Immature natural killer cell (primary cell): ENCODE results near the gene KLHL26. TPM values are rescaled to one million over a fixed set of nuclear protein-coding genes. Genes with fewer than 3 reads are reported as not detected.

Experiments
- DNase-seq, 3 donors: peaks; one replicate each; pipeline ENCODE4 v3.0.0; 2022; ENCODE audit warnings: mixed read lengths in 1 of 3
- H3K27ac Mint-ChIP-seq, 6 donors: one replicate each; pipeline ENCODE4 v1.8.0; 2020; ENCODE audit warnings: mixed read lengths in 6 of 6, mild to moderate bottlenecking in 5 of 6, inconsistent platforms in 4 of 6, moderate library complexity in 3 of 6
- H3K27me3 Mint-ChIP-seq, 3 donors: one replicate each; pipeline ENCODE4 v1.8.0; 2020 to 2021; ENCODE audit warnings: low read depth in 3 of 3, mild to moderate bottlenecking in 3 of 3, mixed read lengths in 3 of 3, moderate library complexity in 3 of 3, inconsistent platforms in 1 of 3
- H3K36me3 Mint-ChIP-seq, 3 donors: one replicate each; pipeline ENCODE4 v1.8.0; 2020; ENCODE audit warnings: mixed read lengths in 3 of 3, inconsistent platforms in 2 of 3, mild to moderate bottlenecking in 2 of 3
- H3K4me1 Mint-ChIP-seq, 2 donors: one replicate each; pipeline ENCODE4 v1.8.0; 2020; ENCODE audit warnings: inconsistent platforms in 2 of 2, mild to moderate bottlenecking in 2 of 2, mixed read lengths in 2 of 2, moderate library complexity in 1 of 2
- H3K4me3 Mint-ChIP-seq, 5 donors: one replicate each; pipeline ENCODE4 v1.8.0; 2020; ENCODE audit warnings: mild to moderate bottlenecking in 5 of 5, mixed read lengths in 5 of 5, inconsistent platforms in 3 of 5, moderate library complexity in 3 of 5
- H3K9me3 Mint-ChIP-seq, 6 donors: one replicate each; pipeline ENCODE4 v1.8.0; 2020; ENCODE audit warnings: mild to moderate bottlenecking in 6 of 6, mixed read lengths in 6 of 6, inconsistent platforms in 4 of 6, moderate library complexity in 3 of 6
- polyA plus RNA-seq, 3 donors: library from polyadenylated mRNA; unstranded; fragments of 300-500 nt; fragmentation: Illumina TruSeq; gene quantifications; one replicate each; pipeline ENCODE4 v1.2.3, GENCODE V29; 2021

KLHL26 gene
- polyA plus RNA-seq, 3 donors from 2014 or later, result 1.6 to 4.8 (median 4.5) TPM

DNA sequence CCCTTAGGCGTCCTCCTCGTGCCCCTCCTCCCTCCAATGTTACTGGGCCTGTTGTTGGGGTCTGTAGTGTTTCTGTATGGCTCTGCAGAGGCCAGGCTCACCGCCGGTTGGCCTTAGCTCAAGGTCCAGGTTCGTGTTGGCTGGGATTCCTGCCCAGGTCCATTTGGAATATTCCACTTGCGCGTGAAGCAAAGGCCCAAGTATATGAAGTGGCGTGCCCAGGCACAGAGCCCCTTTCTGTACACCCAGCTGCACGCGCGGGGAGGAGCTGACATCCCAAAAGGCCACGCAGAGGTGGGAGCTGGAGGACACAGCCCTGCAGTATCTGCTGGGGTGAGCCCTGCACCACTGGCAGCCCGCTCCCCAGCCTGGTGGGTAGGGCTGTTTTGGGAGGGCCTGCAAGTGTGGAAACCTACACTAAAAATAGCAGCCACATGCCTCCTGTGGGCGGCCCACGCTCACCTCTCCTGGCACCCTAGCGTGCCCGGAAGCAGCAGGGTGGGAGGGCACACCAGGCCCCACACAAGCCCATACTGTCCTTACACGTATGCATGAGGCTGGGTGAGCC lies 76.8 kb downstream of the KLHL26 start:
- Mint-ChIP-seq H3K36me3 (no peaks in the 10 kb centered on the region), H3K4me1 (peaks cover 36 to 38% of the 10 kb centered on the region in 2 donors)

DNA sequence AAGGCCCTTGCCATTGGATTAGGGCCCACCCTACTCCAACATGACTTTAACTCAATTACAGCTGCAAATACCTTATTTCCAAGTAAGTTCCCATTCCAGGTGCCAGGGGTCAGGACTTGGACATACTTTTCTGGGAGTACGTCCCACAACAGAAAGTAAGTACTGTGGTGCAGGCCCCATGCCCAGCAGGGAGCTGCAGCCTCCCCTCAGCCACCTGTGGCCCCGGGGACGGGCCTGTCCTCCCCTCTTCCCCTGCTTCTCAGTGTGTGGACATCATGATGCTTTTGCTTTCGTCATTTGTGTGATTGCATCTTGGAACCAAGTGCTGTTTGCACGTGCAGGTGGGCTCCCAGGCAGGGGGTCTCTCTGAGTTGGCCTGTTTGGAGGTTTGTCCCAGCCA lies 78.6 kb downstream of the KLHL26 start:
- peak overlapping the region in 2 of 6 donors; percentile 12 to 17 for H3K27ac Mint-ChIP-seq
- no peak for DNase-seq
- peaks cover 33 to 40% of the 10 kb centered on the region in 2 donors for H3K4me1 Mint-ChIP-seq
- peak overlapping the region in 3 of 5 donors; percentile 32 to 64 (median 60) for H3K4me3 Mint-ChIP-seq
- H3K36me3 Mint-ChIP-seq, result no peaks in the 10 kb centered on the region
- H3K27me3 Mint-ChIP-seq, result peaks cover 0 to 4% (median 3%) of the 10 kb centered on the region in 3 donors
- H3K9me3 Mint-ChIP-seq, result no peaks in the 10 kb centered on the region

More for the DNA sequence above, 76.8 kb downstream of the KLHL26 start:
- peak overlapping the region in 2 of 6 donors; percentile 1 to 54 for H3K27ac Mint-ChIP-seq
- no peaks in the 10 kb centered on the region for H3K9me3 Mint-ChIP-seq
- H3K4me3 Mint-ChIP-seq, result peak overlapping the region; percentile 18 to 55 (median 33)
- peak; percentile 19 to 33 (median 30) for DNase-seq
- peaks cover 0 to 6% (median 4%) of the 10 kb centered on the region in 3 donors for H3K27me3 Mint-ChIP-seq

GRCh38 chr19:18716857-18717256 lies 80.0 kb downstream of the KLHL26 start:
- Mint-ChIP-seq H3K9me3 (no peaks in the 10 kb centered on the region), H3K36me3 (no peaks in the 10 kb centered on the region), H3K4me3 (no peak overlapping the region), H3K27me3 (peaks cover 0 to 4% (median 3%) of the 10 kb centered on the region in 3 donors), H3K4me1 (peaks cover 38 to 40% of the 10 kb centered on the region in 2 donors), H3K27ac (peak overlapping the region in 2 of 6 donors; percentile 37 to 76)
- no peak for DNase-seq

GRCh38 chr19:18717601-18718000 lies 80.8 kb downstream of the KLHL26 start:
- peaks cover 0 to 4% (median 3%) of the 10 kb centered on the region in 3 donors for H3K27me3 Mint-ChIP-seq
- no peak overlapping the region for H3K4me3 Mint-ChIP-seq
- peaks cover 38 to 40% of the 10 kb centered on the region in 2 donors for H3K4me1 Mint-ChIP-seq

GRCh38 chr19:18718015-18718526 lies 81.2 kb downstream of the KLHL26 start:
- H3K4me3 Mint-ChIP-seq, result no peak overlapping the region
- H3K9me3 Mint-ChIP-seq, result no peaks in the 10 kb centered on the region
- no peak for DNase-seq
- H3K36me3 Mint-ChIP-seq, result no peaks in the 10 kb centered on the region
- H3K27me3 Mint-ChIP-seq, result peaks cover 0 to 4% (median 3%) of the 10 kb centered on the region in 3 donors
- H3K4me1 Mint-ChIP-seq, result peaks cover 35 to 36% of the 10 kb centered on the region in 2 donors
- peak overlapping the region in 4 of 6 donors; percentile 28 to 63 (median 41) for H3K27ac Mint-ChIP-seq

More at GRCh38 chr19:18717601-18718000, 80.8 kb downstream of the KLHL26 start:
- H3K9me3 Mint-ChIP-seq, result no peaks in the 10 kb centered on the region
- peak overlapping the region in 2 of 6 donors; percentile 28 to 45 for H3K27ac Mint-ChIP-seq
- H3K36me3 Mint-ChIP-seq, result no peaks in the 10 kb centered on the region
- DNase-seq, result no peak

- Mint-ChIP-seq H3K27me3 (peaks cover 0 to 4% (median 3%) of the 10 kb centered on the region in 3 donors), H3K9me3 (no peaks in the 10 kb centered on the region), H3K36me3 (no peaks in the 10 kb centered on the region), H3K4me1 (peaks cover 28 to 35% of the 10 kb centered on the region in 2 donors), H3K4me3 (no peak overlapping the region), H3K27ac (peak overlapping the region in 2 of 6 donors; percentile 63 to 71)
- DNase-seq, result no peak
Observed at GRCh38 chr19:18718846-18719458, 82.1 kb downstream of the KLHL26 start.

- no peaks in the 10 kb centered on the region for H3K36me3 Mint-ChIP-seq
- DNase-seq, result no peak
- no peak overlapping the region for H3K4me3 Mint-ChIP-seq
- H3K4me1 Mint-ChIP-seq, result peaks cover 24 to 30% of the 10 kb centered on the region in 2 donors
- no peak overlapping the region for H3K27ac Mint-ChIP-seq
- H3K27me3 Mint-ChIP-seq, result peaks cover 0 to 4% (median 3%) of the 10 kb centered on the region in 3 donors
- no peaks in the 10 kb centered on the region for H3K9me3 Mint-ChIP-seq
Observed at GRCh38 chr19:18719541-18719940, 82.7 kb downstream of the KLHL26 start.

Other genes starting within 250 kb of the KLHL26 start
- gene LRRC25, start 239.4 kb upstream of the KLHL26 start, polyA plus RNA-seq, result 10 to 100 TPM in 1 of 3 donors, 1 to 10 TPM in 2; 2.7 to 18.1 (median 7.7) TPM
- 100 to 1,000 TPM in 2 of 3 donors, 10 to 100 TPM in 1; 73.5 to 122 (median 107) TPM for gene SSBP4, start 217.6 kb upstream of the KLHL26 start, polyA plus RNA-seq
- gene ISYNA1, start 198.9 kb upstream of the KLHL26 start, polyA plus RNA-seq, result 10 to 100 TPM; 29.7 to 32.2 (median 31.2) TPM
- gene ELL, start 115.0 kb upstream of the KLHL26 start, polyA plus RNA-seq, result 10 to 100 TPM in 2 of 3 donors, 1 to 10 TPM in 1; 9.1 to 21.1 (median 11.1) TPM
- 100 to 1,000 TPM in 1 of 3 donors, 10 to 100 TPM in 2; 85.7 to 137 (median 94.5) TPM for gene FKBP8, start 93.5 kb upstream of the KLHL26 start, polyA plus RNA-seq
- 100 to 1,000 TPM in 1 of 3 donors, 10 to 100 TPM in 2; 85.9 to 134 (median 93.0) TPM for gene KXD1, start 79.2 kb upstream of the KLHL26 start, polyA plus RNA-seq
- 1,000 to 10,000 TPM in 1 of 3 donors, 100 to 1,000 TPM in 2; 613 to 1,093 (median 997) TPM for gene UBA52, start 65.2 kb upstream of the KLHL26 start, polyA plus RNA-seq
- 100 to 1,000 TPM; 123 to 175 (median 146) TPM for gene REX1BD, start 48.2 kb upstream of the KLHL26 start, polyA plus RNA-seq
- 1 to 10 TPM in 1 of 3 donors, under 1 TPM in 1, not detected in 1; 0.89 to 1.2 TPM for gene CRLF1, start 30.2 kb upstream of the KLHL26 start, polyA plus RNA-seq
- gene TMEM59L, start 24.2 kb upstream of the KLHL26 start, polyA plus RNA-seq, result not detected
- gene CRTC1, start 46.7 kb downstream of the KLHL26 start, polyA plus RNA-seq, result 1 to 10 TPM in 1 of 3 donors, under 1 TPM in 2; 0.50 to 1.1 (median 0.85) TPM
- not detected for gene COMP, start 154.3 kb downstream of the KLHL26 start, polyA plus RNA-seq
- gene UPF1, start 194.9 kb downstream of the KLHL26 start, polyA plus RNA-seq, result 10 to 100 TPM in 1 of 3 donors, 1 to 10 TPM in 2; 1.1 to 16.6 (median 5.2) TPM